ELF-1 (cell line): ENCODE measurements around the gene FAM222A.

Experiments
- DNase-seq: peaks from one replicate; pipeline ENCODE4 v3.0.0-alpha.2; 2016; ENCODE audit warnings: low read depth, low spot score

FAM222A gene

DNA sequence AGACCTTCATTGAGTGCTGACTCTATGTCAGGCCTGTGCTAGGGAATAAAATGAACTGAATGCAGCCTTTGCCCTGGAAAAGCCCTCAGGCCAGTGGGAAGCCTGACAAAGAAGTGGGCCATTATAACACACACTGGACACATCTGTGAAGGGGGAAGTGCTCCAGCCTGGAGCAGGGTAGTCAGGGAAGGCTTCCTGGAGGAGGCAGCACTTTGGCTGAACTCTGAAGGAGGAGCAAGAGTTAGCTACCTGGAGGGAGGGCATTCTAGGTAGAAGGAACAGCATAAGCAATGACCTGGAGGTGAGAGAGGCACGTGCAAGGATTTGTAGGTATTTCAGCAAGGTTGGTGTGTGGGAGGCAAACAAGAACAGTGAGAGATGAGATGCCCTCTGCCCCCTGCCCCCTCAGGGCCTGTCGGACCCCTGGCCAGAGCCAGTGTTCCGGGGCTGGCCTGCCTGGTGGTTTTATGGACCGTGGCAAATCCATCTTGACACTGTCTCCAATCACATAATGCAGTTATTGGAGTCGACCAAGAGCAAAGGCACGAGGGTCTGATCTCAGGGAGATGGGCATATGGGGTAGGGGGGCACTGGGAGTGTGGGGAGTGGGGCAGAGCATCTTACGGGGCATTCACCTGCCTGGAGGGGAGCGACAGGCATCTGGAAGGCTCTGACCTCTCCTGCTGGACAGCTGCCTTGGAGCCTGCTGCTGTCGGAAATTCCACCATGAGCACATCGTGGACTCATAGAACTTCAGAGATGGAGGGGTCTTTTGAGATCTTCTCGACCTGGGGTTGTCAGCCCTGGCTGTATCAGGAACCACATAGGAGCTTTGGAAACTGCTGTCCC is 2.7 kb upstream of the FAM222A start:
- DNase-seq = no peak

DNA sequence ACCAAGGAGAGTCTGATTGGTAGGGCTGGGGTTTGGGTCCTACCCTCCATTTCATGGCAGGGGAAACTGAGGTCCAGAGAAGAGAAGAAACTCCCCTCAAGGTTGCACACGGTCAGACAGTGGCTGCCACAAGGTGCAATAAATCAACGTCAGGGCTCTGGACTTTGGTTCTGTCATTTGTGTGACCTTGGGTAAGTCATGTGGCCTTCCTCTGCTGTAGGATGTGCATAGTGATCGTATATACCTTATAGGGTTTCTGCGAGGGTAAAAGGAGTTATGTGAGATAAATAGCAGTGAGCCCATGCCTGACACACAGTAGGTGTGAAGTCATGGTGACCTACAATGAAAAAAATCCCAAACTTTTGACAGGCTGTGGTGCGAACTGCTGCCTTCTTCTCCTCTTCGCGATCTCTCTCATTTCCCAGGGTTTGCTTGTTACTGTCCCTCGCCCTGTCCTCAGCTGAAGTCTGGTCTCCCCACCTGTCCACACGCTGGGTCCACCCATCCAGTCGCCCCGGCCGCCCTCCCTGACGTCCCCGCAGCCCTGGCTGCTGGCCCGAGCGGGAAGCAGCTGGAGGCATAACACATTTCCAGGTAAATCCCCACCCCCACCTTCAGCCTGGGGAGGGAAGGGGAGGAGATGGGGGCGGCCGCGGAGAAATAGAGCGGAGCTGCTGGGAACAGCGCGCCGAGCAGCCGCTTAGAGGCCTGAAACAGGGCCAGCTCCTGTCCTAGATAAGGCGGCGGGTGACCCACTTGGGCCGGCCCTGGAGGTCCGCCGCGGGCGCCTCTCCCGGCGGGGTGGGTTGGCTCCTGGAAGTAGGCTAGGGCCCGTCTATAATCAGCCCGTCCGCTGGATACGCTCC is 1.8 kb upstream of the FAM222A start:
- peak; percentile 65 for DNase-seq

DNA sequence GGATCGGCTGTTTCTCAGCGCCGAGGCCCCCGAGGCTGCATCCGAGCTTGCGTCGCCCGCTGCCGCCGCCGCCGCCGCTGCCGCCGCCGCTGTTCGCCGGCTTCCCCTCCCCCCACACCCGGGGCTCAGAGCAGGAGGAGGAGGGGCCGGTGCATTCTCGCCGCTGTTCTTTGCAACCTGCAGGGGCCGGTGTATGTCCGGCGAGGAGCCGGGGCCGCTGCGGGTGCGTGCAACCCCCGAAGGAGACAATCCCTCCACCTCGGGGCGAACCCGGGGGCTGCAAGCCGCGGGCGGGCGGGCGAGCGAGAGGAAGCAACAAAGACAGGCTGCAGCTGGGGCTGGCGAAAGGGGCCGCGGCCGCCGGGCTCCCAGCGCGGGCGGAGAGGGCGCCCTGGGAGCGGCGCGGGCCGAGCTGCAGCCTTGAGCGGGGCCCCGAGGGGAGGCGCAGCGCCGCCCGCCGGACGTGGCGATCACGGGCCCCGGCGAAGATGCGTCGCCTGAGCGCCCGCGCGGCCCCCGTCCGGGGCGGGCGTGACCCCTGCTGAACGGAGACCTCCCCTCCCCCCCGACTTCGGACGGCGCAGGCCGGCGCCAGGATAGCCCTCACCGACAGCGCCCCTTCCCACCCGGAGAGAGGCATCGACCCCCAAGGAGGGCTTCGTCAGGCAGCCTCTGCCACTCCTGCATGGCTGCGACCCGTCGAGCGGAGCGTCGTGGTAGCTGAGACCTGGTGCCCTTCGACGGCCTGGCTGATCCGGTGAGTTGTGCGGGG is 702 bp downstream of the FAM222A start:
- peak; percentile 88 for DNase-seq

DNA sequence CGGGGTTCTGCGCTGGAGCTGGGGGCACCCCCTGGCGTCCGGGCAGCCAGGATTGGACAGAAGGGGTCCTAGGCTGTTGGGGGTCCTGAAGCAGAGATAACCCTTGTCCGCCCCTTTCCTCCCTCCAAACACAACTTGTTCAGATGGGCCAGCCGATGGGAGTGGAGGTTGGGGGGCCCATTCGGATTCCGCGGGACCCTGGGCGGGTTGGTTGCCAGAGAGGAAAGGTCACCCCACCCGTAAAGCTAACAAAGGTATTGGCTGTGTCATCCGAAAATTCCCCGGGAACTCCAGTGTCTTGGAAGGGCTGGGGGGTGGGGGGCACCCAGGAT is 1.3 kb downstream of the FAM222A start:
- no peak for DNase-seq

DNA sequence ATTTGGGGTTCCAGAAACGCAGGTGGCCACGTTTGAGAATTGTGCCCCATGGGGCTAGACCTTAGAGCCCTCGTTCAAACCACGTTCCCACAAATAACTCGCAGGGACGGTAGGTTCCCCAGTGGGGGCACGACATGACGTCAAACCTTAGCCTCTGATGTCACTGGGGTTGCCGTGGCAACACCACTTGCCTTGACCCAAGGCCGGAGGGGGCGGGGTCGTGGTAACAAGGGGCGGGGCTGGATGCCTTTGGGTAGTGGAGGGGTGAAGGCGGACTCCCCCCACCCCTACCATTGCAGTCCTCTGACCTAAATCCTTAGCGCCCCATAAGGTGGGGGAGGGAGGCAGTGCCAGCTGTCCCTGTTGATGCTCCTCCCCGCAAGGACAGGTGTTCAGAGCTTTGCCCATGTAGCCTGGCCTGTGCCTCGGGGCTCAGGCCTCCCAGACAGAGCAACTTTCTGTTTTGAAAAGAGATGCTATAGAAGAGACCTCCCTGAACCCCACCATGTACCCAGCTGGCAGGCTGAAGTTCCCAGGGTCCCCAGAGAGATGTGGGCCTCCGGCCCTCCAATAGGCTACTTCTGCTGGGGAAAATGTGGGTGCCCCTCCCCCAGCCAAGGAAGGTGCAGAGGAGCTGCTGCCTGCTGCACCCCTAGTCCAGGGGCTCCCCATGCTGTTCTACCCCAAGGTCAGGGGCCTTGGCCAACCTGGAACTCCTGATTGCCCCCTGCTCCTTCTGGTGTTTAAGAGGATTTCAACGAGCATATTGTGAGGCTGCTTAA is 1.9 kb downstream of the FAM222A start:
- no peak for DNase-seq

DNA sequence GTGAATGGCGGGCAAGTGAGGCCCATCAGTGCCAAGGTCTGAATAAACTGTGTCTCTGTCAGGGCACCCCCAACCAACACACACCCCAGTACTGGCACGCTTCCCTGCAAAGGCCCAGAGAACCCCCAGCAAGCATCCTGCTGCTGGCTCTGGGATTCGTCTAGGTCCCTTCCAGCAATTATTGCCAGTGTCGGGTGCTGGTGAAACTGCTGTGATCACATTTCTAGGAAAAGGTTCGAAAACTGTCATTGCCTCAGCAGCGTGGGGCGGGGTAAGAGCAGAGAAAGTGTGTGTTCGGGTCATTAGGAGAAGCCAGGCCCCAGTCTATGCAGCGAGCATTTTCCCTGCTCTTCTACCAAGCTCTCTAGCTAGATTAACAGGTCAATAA is 2.5 kb downstream of the FAM222A start:
- no peak for DNase-seq

DNA sequence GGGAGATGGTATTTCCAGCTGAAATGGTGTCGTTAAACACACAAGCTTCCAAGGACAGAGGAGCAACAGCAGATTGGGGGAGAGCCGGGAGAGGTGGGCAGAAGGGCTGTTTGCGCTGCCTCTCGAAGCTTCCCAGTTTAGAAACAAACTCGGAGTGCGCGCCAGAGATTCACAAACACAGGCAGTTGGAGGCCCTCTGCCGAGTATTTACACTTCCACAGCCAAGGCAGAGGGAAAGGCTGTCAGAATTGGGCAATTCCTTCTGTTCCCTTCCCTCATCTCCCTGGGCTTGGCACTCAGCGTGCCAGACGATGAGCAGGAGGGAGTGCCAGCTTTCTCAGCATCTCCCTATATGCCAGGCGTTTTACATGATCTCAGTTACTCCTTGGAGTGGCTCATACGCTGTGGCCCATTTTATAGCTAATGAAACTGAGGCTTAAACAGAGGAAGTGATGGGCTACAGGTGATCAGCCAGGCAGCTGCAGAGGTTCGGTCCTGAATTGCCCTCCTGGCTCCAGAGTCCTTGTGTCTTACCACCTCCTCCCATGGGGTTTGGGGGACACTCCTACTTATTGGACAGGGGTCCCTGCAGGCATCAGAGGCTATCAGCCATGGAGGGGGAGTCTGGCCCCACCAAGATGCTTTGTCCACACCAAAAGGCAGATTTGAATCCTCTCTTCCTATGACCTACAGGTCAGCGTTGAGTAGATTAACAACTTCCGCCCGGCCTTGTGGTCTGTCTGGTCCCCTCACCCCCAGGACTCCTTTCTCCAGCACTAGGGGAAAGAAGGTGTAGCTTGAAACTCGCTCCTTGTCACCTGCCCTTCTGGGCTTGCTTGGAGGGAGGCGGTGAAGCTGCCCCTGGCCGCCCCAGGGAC is 3.1 kb downstream of the FAM222A start:
- no peak for DNase-seq

DNA sequence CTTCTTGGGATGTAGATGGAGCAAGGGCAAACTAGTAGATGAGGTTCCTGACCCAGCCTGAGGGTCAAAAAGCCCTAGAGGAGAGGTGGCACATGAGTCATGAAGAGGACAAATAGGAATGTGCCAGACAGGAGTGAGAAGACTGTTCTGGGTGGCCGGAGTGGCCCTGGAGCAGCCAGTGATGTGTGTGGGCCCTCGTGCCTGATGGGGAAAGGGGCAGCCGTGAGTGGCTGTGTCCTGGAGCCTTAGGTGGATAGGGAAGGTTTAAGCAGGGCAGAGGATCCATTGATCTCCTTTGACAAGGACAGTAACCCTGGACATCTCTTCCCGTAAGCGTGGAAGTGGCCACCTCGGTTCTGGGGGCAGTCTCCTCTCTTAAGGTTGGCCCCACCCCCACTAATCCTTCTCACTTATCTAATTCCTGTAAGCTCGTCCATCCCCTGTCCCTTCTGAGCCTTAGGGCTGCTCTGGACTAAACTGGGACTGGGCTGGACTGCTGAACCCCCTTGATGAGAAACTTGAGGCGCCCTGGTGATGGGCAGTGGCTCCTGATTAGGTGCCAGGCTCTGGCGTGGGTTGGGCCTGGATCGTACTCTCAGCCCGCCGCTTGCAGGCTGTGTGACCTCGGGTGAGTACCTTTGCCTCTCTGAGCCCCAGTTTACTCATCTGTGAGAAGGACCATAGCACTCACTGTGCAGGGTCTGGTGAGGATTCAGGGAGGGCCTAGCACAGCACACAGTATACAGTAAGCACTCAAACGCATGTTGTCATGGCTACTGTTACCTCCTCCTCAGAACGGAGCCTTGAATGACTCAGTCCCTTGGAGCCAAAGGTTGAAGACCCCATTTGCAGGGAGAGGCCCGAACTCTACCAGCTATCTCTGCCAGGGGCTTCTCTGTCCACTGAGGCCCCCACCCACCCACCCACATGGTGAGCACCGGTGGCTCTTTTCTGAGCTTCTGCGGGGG is 4.0 kb downstream of the FAM222A start:
- no peak for DNase-seq

DNA sequence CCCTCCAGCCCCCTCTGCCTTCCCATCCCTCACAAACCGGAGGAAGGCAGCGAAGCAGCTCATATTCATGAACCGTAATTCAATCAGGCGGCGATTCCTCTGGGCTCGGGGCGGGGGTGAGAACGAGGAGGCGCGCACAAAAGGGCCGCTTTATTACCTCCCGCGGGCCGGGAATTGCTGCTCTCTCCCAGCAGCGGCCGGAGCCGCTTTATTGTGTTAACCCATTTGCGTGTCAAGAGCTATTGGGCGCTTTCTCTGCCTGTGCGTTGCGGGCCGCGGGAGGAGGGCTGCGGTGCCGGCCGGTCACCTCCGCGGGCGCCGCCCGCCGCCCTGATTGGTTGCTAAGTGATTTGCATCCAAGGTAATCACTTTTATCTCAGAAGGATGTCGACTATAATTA is 4.8 kb downstream of the FAM222A start:
- DNase-seq = peak; percentile 78

DNA sequence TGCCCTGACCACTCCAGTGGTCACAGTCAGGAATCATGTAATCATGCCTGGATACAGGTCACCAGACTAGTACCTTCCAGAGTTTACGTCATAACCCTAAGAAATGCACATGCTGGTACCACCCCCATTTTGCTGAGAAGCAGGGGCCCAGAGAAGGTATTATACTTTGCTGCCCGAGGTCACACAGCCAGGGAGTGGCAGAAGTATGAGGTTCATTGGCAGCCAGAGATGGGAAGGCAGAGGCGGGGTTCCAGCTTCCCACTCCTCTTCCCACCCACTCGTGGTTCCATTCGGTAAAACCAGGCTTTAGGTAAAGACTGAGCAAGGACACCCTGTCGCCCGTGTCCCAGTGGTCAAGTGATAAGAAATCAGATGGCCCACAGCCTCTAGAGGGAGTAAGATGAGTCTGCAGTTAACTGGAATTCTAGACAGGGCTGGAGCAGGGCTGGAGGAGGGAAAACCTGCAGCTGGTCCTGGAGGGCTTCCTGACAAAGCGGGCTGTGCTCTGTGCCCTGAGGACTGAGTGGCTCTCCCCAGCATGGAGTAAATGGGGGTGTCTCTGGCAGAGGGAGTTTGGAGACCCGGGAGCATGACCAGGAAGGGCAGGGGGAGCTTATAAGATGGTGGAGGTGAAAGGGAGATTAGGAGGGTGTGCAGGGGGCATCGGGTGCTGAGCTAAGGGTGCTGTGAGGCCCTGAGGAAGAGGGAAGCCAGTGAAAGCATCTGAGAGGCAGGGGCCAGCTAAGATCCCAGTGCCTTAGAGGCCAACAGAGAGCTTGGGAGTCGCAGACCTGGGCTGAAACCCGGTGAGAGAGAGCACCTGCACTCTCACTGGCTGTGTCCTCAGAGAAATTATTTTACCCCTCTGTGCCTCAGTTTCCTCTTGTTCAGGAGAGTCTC is 5.7 kb downstream of the FAM222A start:
- DNase-seq = peak; percentile 65

DNA sequence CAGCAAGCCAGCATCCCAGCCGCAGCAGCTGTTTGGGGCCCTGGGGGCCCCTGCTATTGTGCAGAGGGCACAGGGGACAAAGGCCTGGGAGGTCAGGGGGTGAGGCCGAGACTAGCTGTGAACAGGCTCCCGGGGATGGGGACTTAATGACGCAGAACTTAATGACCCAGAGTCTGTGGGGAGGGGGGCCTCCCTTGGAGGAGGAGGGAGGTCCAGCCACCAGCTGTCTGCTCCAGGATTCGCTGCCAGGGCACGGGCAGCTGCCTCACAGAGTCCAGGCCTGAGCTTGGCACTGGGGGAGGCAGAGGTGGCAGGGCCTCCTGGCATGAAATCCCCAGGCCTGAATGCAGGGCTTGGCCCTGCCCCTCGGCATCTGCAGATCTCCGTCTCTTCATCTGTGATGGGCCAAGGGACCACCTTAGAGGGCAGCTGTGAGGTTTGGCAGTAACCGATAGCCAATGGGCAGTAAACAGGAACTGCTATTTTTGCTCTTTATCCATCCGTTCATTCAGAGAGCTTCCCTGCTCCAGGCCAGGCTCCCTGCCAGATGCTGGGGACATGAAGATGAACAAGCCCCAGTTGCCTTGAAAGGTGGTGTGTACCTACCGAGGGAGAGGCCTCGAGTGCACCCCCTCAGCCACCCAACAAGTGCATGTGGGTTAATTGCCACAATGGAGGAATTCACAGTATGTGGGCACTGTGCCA is 6.7 kb downstream of the FAM222A start:
- DNase-seq = no peak

DNA sequence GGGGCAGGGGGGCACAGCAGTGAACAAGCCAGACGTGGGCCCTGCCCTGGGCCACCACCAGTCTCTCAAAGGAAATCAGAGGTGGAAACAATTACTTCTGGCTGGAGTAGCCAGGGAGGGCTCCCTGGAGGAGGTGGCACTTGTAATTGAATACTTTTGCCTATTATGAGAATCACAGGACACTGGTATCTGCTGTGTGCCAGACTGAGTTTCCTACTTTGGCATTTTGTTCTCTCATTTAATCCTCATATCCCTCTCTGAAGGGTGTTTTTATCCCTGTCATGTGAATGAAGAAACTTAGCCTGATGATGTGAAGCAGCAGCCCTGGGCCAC is 7.2 kb downstream of the FAM222A start:
- no peak for DNase-seq

DNA sequence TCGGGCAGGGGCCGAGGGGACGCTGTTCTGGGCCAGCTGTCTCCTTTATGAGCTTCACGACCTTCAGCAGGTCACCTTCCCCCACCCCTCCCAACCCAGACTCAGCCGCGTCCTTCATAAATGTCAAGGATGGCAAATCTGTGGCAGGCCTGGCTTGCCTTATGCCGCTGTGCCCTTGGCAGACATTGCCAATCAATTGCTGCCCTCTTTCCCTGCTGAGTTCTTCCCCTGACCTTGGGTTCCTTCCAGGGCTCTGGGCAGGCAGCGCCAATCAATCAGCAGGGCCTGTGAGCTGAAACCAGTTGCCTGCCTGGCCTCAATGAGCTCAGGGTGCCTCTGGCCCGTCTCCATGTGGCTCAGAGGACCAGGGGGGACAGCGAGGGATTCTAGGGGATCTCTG is 7.7 kb downstream of the FAM222A start:
- no peak for DNase-seq

DNA sequence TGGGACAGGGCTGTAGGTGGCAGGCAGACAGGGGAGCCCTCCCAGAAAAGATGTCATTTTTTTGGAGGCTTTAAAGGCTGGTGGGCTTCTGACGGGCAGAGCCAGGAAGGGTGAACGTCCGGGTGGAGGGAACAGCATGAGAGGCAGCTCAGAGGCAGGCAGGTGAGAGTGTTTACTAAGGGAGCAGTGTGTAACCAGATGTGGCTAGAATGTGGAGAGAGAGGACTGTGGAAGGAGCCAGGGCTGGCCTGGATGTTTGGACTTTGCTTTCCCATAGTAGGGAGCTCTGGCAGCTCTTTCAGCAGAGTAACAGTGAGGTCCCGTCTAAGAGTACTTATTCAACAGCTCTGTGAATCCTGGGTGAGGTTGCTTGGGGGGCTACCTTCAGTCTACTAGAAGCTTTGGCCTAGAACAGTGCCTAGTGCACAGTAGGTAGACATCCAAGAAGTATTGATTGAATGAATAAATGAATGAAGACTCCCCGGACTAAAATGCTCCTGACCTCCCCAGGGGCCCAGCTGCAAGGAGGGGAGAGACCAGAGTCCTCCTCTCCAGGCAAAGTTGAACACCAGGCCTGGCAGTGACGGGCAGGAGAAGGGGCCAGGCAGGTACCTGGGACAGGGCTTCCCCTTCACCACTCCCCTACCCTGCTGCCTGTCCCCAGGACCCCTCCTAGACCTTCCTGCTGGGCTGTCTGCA is 8.5 kb downstream of the FAM222A start:
- no peak for DNase-seq

DNA sequence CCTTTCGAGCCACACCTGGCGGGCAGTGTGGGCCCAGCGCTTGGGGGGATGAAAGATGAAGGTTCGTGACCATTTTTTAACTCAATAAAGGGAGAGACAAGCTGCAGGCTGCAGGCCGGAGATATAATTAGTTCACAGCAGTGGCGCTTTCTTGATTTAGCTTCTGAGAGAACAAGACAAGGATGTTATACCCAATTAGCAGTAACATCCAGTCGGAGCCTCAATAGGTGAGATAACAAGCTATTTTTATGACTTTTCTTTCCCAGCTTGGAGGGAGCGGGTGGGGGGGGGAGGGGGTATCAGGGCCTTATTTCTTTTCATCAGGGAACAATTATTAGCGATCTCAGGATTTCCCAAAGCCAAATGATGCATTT is 9.1 kb downstream of the FAM222A start:
- no peak for DNase-seq

DNA sequence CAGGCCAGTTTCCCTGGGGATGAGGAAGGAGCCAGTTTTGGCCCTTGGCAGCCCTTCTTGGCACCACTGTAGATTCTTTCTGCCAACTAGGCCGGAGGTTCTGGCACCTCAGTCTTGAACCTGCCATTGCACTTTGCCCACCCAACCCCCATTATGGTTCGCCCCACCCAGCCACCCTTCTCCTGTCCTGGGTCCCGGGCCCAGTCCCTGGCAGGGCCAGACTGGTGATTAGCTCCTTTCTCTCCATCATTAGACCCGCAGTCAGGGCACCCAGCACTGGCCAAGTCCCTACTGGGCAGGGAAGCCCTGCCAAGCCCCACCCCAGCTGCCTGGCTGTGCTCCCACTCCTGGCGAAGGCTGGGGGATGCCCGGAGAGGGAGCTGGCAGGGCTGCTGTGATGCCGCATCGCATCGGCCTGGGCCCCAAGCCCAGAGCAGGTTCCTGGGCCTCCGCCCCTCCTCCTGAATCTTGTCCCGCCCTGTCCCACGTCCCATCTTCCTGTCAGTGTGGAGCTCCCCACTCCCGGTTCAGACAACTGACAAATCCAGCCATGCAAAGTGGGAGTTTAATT is 9.8 kb downstream of the FAM222A start:
- DNase-seq = no peak
